Activated CD4-positive, alpha-beta T cell treated with anti-CD3 and anti-CD28 coated beads for 1 hour (primary cell): ENCODE measurements around the gene CHCHD1.
"Not testable (repeated sequence)": the region's sequence is repeated elsewhere in the genome, so short reads cannot be mapped to it uniquely, and the experiment has no call there.

Experiments used
- DNase-seq: peaks from one replicate; pipeline ENCODE4 v3.0.0-alpha.2; 2020

CHCHD1 gene

GRCh38 chr10:73781879-73782748 is at the start of gene CHCHD1:
CHCHD1 (plus strand) TSS chr10:73782048; CDS start chr10:73782076, 28 bp downstream.
- peak; percentile 84 for DNase-seq

GRCh38 chr10:73732426-73732825 is 49.4 kb upstream of the CHCHD1 start:
- DNase-seq: no peak

GRCh38 chr10:73732931-73733623 is 48.8 kb upstream of the CHCHD1 start:
- no peak for DNase-seq

- no peak for DNase-seq
Measured at GRCh38 chr10:73734028-73734720, 47.7 kb upstream of the CHCHD1 start.

GRCh38 chr10:73734796-73735305 is 47.0 kb upstream of the CHCHD1 start:
- no peak for DNase-seq

GRCh38 chr10:73740501-73741254 is 41.2 kb upstream of the CHCHD1 start:
- DNase-seq: not testable (repeated sequence)

- DNase-seq: no peak
Measured at GRCh38 chr10:73742454-73742734, 39.5 kb upstream of the CHCHD1 start.

- DNase-seq: no peak
Measured at GRCh38 chr10:73743327-73743904, 38.4 kb upstream of the CHCHD1 start.

- peak; percentile 93 for DNase-seq
Measured at GRCh38 chr10:73743905-73744663, 37.8 kb upstream of the CHCHD1 start, which contains the start of gene SEC24C. SEC24C (plus strand) TSS chr10:73744372; CDS start chr10:73746833, 2,461 bp downstream.

GRCh38 chr10:73744664-73744975 is 37.2 kb upstream of the CHCHD1 start:
- DNase-seq: no peak

GRCh38 chr10:73746721-73747120 is 35.1 kb upstream of the CHCHD1 start:
- no peak for DNase-seq

GRCh38 chr10:73750819-73751218 is 31.0 kb upstream of the CHCHD1 start:
- no peak for DNase-seq

- no peak for DNase-seq
Measured at GRCh38 chr10:73756183-73756582, 25.7 kb upstream of the CHCHD1 start.

- no peak for DNase-seq
Measured at GRCh38 chr10:73758704-73759511, 22.9 kb upstream of the CHCHD1 start.

GRCh38 chr10:73759512-73760115 is 22.2 kb upstream of the CHCHD1 start:
- no peak for DNase-seq

GRCh38 chr10:73761781-73762180 is 20.1 kb upstream of the CHCHD1 start:
- no peak for DNase-seq

GRCh38 chr10:73762915-73763314 is 18.9 kb upstream of the CHCHD1 start:
- no peak for DNase-seq

- no peak for DNase-seq
Measured at GRCh38 chr10:73763343-73763742, 18.5 kb upstream of the CHCHD1 start.

GRCh38 chr10:73765066-73765465 is 16.8 kb upstream of the CHCHD1 start:
- DNase-seq: no peak

GRCh38 chr10:73768881-73769280 is 13.0 kb upstream of the CHCHD1 start:
- DNase-seq: peak; percentile 62
